DMS53 (cell line): ENCODE measurements around the gene SLC6A1.

ENCODE experiments used
- DNase-seq: peaks from one replicate; lab custom pipeline; 2025; lab: John Stamatoyannopoulos, UW

SLC6A1 gene

GRCh38 chr3:11019116-11019819, 26.7 kb downstream of the SLC6A1 start:
- DNase-seq: no peak

DNA sequence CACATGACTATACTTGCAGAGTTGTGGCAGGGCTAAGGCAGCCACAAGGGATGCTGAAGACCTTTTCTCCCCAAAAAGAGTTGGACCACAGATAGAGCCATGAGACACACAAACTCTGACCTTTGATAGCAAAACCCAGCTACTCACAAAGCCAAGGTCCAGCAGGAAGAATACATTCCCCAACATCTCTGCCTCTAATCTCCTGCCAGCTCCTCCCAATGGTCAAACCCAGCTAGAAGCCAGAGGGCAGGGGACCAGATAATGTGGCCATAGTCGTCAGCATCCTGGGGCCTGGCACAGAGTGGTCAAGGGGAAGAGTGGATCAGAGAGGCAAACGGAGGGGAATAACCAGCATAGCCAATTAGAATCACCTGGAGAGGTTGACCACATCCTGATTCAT, 28.2 kb downstream of the SLC6A1 start:
- DNase-seq: no peak

DNA sequence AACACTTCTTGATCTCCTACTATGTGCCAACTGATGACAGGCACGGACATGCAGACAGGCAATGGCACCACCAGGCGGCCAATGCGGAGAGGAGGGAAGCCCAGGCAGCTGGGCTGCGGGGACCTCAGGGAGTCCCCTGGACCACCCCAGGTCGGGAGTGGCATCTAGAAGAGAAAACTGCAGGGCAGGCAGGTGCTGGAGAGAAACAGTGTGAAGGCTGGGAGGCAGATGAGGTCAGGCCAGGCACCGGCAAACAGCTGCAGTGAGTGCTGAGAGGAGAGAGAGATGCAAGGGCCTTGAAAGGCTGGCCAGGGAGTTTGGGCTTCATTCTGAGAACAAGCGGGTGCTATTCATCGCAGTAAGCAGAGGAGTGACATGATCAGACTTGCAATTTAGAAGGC, 29.1 kb downstream of the SLC6A1 start:
- DNase-seq: no peak

DNA sequence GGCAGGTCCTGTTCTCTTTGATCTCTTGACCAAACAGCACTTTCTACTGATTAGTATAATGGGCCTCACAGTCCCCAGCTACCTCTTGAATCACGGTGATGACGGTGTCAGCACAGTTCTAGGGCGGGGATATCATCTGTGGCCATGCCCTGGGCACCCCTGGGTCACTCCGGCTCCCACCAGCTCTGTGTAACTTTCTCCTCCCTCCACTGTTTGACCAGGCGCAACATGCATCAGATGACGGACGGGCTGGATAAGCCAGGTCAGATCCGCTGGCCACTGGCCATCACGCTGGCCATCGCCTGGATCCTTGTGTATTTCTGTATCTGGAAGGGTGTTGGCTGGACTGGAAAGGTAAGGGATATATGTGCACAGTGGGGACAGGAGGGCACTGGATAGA, 29.6 kb downstream of the SLC6A1 start:
- DNase-seq: no peak

DNA sequence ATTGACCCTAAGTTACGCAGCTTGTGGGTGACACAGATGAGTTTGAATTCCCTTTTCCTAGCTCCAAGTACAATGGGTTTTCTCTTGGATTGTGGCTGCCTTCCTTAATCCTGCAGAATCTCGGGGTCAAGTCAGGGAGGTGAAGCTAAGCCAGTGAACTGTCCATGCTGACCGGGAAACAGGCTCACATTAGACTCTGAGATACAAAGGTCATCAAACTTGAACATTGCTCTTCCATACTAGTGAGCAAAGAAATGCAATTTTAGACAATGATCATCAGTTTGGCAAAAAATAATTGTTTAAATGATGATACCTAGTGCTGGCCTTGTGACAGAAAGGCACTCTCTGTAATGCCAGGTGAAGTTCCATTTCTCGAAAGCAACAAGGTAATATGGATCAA, 31.6 kb downstream of the SLC6A1 start:
- no peak for DNase-seq

DNA sequence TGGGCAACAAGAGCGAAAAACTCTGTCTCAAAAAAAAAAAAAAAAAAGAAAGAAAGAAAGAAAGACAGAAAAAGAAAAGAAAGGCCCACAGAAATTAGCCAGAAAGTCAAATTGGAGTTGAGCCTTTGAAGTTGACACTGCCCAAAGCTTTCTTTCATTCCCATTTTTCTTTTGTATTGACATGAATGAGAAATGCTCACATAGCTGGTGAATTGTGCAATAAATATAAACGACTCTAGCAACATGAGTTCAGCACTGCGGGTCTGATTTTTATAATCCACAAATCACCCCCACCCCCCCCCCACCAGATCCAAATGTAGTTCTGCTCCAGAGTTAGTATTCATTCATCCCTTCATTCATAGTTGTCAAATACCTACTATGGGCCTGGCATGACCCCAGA, 37.4 kb downstream of the SLC6A1 start:
- no peak for DNase-seq

- no peak for DNase-seq
Observed at GRCh38 chr3:11033871-11034270, 41.3 kb downstream of the SLC6A1 start.

GRCh38 chr3:11034309-11034985, 41.9 kb downstream of the SLC6A1 start:
- DNase-seq: no peak

DNA sequence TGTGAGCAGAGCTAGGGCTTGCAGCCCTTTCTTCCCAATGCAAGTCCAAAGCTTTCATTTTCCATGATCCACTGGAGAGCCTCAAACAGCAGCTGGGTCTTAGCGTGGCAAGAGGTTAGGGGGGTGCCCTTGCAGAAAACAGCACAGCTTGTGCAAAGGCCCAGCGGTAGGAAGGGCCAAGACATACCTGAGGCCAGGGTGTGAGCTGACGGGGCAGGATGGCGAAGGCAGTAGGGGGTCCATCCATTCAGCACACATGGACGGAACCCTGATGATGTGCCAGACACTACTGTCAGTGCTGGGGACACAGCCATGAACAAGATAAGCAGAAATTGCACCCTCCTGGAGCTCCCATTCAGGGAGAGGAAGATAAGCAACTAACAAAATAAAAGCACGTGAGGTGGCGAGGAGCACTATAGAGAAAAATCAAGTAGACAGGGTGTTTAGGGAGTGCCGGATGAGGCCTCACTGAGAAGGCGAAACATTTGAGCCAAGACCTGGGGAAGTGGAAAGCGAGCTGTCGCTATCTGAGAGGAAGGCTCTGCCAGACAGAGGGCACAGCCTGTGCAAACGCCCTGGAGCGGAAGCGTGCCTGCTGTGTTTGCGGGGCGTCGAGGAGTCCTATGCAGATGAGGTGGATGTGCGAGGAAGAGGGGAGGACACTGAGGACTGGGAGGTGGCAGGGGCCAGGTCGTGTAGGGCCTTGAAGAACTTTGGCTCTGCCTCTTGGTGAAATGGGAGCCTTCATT, 43.4 kb downstream of the SLC6A1 start:
- DNase-seq: no peak

GRCh38 chr3:11037241-11037873, 44.8 kb downstream of the SLC6A1 start:
- no peak for DNase-seq

- DNase-seq: no peak
Observed at GRCh38 chr3:11037976-11038375, 45.4 kb downstream of the SLC6A1 start.

DNA sequence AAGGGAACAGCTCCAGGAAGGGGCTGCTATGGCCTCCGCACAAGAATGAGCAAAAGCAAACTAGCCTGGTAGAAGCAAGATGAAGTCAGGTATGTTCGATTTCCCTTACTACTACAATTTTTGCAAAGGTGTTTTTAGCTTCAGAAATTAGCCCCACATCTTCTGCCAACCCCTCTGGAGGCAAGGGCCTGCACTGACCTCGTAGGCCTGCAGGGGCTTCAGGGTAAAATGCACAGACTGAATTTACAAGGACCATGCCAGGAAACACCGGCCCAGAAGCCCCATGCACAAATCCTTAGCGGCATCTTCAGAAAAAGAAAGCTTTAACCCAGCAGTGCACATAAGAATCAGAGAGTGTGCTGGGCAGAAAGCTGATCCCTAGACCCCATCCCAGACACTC, 53.0 kb downstream of the SLC6A1 start:
- DNase-seq: no peak

DNA sequence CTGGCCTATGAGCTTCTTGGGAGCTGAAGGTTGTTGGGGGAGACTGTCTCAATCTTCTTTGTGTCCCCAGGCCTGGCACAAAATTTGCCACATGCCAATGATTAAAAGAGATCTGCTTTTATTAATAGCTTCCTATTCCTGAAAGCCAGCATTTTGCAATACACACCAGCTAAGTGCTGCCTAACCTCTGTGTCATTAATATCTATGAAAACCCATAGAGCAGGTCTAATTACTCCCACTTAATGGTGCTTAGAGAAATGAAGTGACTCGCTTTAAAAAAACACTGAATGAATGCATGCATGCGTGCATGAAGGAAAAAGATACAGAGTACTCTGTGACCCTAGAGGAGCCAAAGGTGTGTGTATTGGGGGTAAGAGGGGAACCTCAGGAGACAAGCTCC, 55.0 kb downstream of the SLC6A1 start:
- no peak for DNase-seq

DNA sequence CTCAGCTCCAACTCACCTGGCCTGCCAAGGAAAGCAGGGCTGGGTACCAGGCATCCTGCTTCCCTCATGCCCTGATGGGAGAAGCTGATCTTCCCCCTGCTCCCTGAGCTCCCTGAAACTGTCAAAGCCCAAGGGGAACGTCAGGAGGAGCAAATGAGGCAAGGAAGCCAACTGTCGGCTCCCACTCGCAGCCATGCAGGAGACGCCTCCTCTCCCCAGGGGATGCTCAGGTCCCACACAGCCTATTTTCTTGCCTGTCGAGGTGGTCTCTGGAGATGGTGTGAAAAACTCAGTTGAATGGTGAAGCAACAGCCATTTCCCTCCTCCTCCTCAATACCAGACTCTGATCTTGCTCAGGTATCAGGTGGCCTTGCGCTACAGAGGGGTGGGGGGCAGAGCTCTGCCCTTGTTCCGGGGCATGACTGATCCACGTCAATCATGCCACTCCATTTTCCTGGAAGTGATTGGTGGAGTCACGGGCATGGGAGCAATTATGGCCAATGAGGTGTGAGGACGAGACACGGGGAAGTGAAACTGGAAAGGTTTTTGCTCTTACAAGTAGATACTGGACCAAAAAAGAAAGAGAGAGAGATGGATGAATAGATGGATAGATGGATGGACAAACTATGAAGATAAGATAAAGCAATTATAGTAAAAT, 58.2 kb downstream of the SLC6A1 start:
- no peak for DNase-seq

- DNase-seq: no peak
Observed at GRCh38 chr3:11053926-11054503, 61.5 kb downstream of the SLC6A1 start.

DNA sequence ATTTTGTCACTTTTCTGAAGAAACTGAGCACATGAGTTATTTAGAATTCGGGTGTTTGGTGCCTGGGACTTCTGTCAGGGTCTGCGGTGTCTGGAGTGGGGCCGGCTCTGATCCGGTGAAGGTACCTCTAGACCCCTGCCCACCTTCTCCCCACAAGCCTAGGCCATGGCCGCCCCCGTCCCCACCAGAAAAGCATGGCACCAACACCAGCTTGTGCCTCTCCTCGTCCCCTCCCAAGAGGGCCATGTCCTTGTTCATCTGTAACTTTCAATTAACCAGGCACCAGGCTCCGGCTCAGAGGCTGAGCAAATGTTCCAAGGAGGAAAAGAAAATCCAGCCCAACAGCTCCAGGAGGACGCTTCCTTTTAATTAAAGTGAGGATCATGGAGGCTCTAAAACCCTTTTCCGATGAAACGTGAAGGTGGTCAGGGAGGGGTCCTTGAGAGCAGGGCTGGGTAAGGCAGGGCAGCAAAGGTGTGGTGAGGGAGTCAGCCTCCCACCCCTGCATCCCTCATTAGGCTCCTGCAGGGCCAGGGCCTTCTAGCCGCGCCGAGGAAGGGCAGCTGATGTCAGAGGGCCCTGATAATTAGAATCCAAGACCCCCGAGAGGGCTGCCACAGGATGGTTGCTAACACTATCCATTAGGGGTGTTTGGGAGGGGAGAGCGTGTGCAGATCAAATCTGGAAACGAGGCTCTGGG, 62.3 kb downstream of the SLC6A1 start:
- no peak for DNase-seq

DNA sequence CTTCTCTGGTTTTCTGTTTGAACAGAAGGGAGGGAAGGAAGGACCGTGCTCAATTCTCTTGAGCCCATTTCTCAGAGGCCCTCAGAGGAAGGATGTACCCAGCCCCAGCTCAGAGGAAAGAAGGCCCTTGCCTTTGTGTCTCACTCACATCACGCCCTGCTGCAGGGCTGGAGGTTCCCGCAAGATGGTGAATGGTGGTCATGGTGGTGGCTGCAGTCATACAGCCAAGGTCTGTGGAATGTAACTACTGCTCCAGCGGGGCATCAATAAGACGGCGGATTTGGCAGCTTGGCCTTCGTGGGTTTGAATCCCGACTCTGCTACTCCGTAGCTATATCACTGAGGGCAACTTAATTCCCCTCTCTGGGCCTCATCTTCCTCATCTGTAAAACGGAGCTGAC, 62.9 kb downstream of the SLC6A1 start:
- DNase-seq: no peak

DNA sequence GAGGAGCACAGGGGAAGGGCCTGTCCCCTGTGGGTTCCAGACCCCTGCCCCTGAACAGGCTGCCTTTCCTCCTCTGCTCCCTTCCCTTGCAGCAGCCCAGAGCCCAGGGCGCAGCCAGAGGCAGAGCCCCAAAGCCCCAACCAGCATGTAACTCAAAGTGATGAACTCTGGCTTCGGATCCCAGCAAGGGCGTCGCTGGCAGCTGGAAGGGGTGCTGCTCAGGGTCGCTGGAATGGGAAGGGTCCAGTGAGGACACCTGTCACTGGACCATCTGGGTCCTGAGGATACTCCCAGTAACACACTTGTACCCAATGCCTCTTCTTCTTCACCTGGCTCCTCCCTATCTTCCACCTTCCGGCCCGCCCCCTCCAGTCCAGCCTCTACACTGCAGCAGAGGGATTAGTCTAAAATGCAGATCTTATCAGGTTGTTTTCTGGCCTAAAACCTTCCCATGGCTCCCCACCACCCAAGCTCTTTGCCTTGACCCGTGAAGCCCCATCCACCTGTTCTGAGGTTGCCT, 64.0 kb downstream of the SLC6A1 start:
- no peak for DNase-seq

- DNase-seq: no peak
Observed at GRCh38 chr3:11057655-11058054, 65.1 kb downstream of the SLC6A1 start.

GRCh38 chr3:11059090-11059798, 66.7 kb downstream of the SLC6A1 start:
- peak; percentile 47 for DNase-seq
